Measurements from ENCODE around the gene MAFG.

The MAFG gene

GRCh38 chr17:81939881-81940385, 12.4 kb upstream of the MAFG start:
- DNase-seq (ENCODE audit: low read depth) = no peak

GRCh38 chr17:81939218-81939617, 11.7 kb upstream of the MAFG start:
- no peak for DNase-seq (ENCODE audit: low read depth)

DNA sequence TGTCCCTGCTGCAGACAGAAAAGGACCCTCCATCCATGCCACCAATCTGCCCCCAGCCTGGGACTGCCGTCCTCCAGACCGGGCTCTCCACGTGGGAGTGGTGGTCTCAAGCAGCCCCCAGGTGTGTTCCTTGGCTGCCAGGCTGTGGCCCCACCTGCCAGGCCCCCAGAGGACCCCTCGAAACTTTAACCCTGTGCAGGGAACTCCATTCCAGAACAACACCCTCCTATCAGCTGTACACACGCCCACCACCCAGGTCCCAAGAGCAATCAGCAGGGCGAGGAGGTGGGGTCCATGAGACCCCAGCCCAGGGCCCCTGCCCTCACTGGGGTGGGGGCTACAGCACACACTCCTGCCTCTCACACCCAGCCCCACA, 8.2 kb upstream of the MAFG start:
- no peak for DNase-seq (ENCODE audit: low read depth)

- no peak for DNase-seq (ENCODE audit: low read depth)
Observed at GRCh38 chr17:81934850-81935708, 7.5 kb upstream of the MAFG start.

GRCh38 chr17:81934098-81934757, 6.7 kb upstream of the MAFG start:
- DNase-seq (ENCODE audit: low read depth) = no peak

DNA sequence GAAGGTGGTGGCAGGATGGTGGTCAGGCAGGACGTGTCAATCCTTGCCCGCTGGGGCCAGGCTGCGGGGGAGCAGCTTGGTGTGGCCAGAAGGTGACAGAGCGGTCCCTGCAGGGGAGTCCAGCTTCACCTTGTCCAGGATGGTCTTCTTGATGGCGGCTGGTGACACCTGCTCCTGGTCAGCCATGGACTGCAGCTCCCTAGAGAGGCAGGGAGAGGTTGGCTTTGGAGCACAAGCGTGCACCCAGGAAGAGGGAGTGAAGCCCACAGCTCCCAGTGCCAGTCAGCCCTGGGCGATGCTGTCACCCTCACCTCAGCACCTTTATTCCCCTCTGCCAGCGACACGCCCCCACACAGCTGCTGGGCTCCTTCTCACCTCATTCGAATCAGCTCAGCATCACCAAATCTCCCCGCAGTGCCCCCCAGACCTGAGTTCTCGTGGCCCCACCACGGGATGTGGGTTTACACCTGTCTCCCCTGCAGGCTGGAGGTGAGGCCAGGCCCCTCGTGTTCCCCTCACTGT, 5.7 kb upstream of the MAFG start:
- DNase-seq (ENCODE audit: low read depth) = no peak

DNA sequence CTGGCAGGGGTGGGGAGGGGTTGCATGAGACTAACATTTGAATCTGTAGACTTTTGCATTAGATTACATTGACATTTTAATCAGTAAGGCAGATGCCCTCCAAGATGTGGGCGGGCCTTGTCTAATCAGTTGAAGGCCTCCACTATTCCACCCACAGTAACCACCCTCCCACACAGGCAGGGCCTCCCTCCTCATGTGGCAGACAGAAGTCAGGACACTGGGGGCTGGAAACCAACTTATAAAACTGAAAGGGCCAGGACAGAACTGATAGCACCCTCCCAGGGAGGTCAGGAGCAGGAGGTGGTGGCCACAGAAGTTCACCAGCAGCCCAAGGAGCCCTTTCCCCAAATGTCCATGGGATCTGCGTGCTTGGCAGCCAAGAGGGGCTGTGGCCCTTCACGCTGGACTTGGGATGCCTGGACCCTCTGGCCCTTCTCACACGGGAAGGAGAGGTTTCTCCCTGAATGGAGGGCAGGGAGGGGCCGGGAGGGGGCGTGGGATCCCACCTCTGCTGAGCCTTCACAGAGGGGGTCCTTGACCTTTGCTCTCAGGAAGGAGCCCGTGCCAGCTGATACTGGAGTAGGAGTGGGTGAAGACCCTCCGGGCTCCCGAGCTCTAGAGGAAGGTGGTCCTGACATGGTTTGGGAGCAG, 4.9 kb upstream of the MAFG start:
- no peak for DNase-seq (ENCODE audit: low read depth)

DNA sequence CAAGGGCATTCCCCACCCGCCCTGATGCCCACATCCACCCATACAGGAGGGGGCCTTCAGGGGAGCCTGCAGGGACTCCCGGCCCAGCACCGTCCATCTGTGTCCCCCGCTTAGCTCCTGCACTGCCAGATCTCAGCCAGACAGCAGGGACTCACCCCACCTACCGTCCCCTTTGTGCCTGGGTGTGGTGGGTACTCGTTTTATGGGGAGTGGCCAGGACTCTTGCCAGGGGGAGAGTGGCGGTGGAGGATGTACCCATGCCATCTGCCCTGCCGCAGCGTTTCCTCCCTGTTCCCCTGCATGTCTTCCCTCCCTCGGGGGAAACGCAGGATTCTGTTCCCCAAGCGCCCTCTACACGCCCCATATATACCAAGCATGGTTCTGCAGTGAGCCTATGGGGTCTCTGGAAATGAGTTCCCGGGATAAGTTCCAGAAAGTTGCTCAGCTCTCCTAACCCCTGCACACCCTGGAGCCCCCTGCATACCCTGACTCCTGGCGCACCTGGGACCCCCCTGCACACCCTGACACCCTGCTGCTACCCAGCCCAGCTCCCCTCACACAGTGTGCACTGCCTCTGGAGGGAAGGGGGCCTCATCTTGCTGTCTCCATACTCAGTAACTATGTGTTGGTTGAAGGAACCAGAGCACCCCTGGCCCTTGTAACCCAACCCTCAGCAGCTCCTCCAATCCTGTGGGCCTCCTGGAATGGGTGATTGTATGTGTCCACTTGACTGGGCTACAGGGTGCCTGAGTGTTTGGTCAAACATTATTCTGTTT, 4.2 kb upstream of the MAFG start:
- no peak for DNase-seq (ENCODE audit: low read depth)

GRCh38 chr17:81931189-81931556, 3.6 kb upstream of the MAFG start:
- no peak for DNase-seq (ENCODE audit: low read depth)

GRCh38 chr17:81930142-81931125, 2.9 kb upstream of the MAFG start:
- no peak for DNase-seq (ENCODE audit: low read depth)

GRCh38 chr17:81929253-81930141, 2.0 kb upstream of the MAFG start:
- DNase-seq (ENCODE audit: low read depth) = no peak

GRCh38 chr17:81928544-81929252, 1.2 kb upstream of the MAFG start:
- DNase-seq (ENCODE audit: low read depth) = peak; percentile 39

DNA sequence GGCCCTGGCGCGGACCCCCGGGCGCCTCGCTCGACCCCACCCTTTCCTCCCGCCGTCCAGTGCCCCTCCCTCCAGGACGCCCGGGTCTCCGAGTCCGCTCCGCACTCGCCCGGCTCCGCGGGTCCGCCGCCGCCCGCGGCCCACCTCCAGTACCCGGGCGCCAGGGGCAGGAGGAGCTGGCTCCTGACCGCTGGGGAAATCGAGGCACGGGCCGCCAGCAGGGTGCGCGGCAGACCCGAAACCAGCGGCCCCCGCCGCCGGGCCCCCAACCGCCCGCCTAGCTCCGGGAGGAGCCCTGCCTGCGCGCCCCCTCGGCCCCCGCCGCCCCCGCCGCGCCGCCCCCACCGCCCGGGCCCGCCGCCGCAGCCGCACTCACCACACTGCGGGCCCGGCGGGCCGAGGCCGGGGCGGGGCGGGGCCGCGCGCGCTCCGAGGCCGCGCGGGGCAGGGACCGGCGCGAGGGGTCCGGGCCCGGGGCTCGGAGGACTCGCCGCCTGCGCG, 333 bp downstream of the MAFG start:
- DNase-seq (ENCODE audit: low read depth) = no peak

DNA sequence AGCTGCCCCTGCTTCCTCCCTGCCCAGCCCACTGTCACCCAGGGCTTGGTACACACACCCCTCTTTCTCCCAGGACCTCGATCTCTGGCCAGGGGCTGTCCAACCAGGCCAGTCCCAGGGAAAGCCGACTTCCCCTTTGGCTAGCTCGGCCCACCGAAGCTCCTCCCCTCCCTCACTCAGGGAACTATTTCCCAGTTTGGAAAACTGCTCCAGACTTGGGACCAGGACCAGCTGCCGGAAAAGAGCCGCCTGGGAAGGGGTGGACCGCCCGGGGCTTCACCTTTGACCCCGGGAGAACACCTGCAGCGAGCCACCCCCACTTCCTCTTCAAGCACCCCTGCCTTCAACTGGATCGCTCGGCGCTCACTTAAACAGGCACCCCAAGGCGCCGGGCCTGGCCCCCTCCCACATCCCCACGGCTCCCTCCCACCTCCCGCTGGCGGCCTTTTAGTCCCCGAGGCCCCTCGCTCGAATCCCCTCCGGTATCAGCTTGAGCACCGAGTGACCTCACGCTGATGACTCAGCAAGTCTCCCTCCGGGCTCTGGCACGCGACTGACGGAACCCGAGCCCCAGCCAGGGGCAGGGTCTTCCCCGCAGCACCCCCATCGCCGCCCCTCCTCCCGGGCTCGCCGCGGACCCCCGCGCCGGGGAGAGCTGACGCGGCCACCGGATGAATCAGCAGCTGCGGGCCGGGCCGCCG, 934 bp downstream of the MAFG start:
- peak; percentile 91 for DNase-seq (ENCODE audit: low read depth)

DNA sequence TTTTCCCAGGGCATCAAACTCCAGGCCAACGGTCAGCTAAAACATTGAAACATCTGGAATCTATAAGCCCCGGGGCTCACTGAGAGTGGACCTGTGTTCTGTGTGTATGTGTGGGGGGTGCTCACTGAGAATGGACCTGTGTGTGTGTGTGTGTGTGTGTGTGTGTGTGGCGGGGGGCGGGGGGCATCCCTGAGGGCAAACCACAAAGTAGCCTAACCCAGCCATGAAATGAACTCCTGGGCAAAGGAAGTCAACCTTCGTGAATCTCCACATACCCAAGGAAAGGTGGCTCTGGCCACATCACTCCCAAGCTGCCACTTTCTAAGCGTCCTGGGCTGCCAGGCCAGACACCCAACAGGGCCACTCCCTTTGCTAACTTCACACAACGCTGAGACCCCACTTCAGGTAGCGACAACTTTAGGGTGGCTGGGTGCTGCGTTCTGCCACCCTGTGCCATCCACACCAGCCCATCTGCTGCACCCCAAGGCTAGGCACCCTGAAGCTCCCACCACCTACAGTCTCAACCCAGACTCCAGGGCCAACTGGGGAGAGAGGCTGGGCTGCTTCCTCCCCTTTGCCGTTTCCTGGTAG, 1.6 kb downstream of the MAFG start:
- no peak for DNase-seq (ENCODE audit: low read depth)

DNA sequence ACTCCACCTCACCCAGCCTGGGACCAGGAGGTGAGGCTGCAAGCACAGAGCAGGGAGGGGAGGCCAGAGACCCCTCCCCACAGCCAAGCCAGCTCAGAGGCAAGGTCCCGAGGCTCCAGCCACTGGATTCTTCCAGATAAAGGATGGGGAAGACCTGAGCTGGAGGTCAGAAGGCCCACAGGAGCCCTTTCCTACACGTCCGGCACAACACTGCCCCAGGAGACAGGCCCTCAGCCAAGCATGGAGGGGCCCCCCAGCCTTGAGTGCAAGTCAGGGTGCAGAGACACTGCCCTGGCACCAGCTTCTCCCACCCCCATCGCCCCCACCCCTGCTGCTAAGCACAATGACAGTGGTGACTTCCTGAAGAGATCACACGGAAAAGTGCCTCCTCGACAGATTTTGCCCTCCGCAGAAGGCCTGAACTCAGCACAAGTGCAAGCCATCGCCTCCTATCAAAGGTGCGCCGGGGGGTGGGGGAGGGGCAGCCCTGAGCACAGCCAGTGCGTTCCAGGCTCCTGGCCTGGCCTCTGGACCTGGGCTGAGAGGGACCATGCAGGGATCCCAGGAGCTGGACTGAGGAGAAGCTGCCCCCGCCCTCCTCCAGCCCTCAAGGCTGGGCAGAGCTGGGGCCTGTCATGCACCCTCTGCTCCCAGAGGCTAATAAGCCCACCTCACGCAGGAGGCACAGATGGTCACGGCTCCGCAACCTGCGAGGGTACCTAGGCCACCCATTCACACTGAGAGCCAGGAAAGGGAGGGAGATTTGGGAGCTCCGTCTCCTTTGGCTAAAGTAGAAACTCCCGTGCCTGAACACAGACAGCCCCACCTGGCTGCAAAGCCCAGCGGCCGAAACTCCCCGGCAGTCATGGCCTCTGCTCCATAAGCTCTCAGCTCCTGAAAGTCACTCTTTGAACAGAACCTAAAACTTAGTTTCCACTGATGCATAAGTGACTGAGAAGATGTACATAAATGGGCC, 2.7 kb downstream of the MAFG start:
- DNase-seq (ENCODE audit: low read depth) = no peak

Data from EH (cell line).